GM12874 (cell line): ENCODE data around the gene YKT6.

ENCODE experiments used
- CTCF ChIP-seq: IDR thresholded peaks from 2 replicates; pipeline ENCODE4 v1.5.1; 2011; ENCODE audit warnings: low read depth, mild to moderate bottlenecking, control low read depth, low read length, moderate library complexity; ENCODE audit not compliant: insufficient read depth

The YKT6 gene

GRCh38 chr7:44217852-44218402 is 17.1 kb downstream of the YKT6 start:
- TF ChIP-seq CTCF = no peak

- TF ChIP-seq CTCF = no peak
These were observed 17.8 kb downstream of the YKT6 start for GRCh38 chr7:44218418-44219201.

- TF ChIP-seq CTCF = no peak
These were observed 18.7 kb downstream of the YKT6 start for GRCh38 chr7:44219371-44220045.

- no peak for TF ChIP-seq CTCF
These were observed 19.2 kb downstream of the YKT6 start for GRCh38 chr7:44220046-44220357.

GRCh38 chr7:44220358-44221112 is 19.8 kb downstream of the YKT6 start:
- TF ChIP-seq CTCF = no peak

GRCh38 chr7:44221231-44221791 is 20.5 kb downstream of the YKT6 start:
- no peak for TF ChIP-seq CTCF

DNA sequence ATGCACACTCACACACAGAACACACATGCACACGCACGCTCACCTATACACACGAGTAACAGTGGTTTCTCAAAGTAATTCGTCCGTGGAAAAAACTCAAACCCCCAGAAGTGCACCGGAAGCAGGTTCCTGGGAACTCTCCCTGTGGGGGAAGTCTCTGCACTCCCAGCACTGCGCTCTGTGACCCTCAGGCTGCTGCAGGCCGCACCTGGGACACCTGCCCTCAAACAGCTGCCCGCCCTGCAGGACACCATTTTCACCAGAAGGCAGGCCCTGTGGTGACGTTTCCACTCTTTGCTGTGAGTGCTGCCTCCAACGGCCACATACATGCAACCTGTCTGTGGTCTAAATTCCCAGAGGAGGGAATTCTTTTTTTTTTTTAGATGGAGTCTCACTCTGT is 21.3 kb downstream of the YKT6 start:
- no peak for TF ChIP-seq CTCF
